HCT116 (cell line): Measurements from ENCODE around the gene AKT1. TPM values are rescaled to one million over a fixed set of nuclear protein-coding genes. Genes with fewer than 3 reads are reported as not detected.

ENCODE experiments used
- ATAC-seq: fragments of 200-7000 bp; cut with Tn5 transposase; 2 replicates; pipeline ENCODE4 v1.9.1; 2020; ENCODE audit warnings: mild to moderate bottlenecking, moderate library complexity
- BruUV-seq: library from RNA; stranded (reverse); fragments of 400-500 nt; replicated peaks from 2 replicates; lab custom pipeline; 2021; lab: Mats Ljungman, UMichigan
- CTCF ChIA-PET: fragments of 300-600 bp; sonication (Branson Sonifier 250); formaldehyde crosslinking; loops from one replicate; lab custom pipeline; 2021; ENCODE audit warnings: antibody characterized with exemption; lab: Charles Lee
- POLR2A ChIA-PET: fragments of 300-600, 350-600 bp; sonication (Branson Sonifier 250); formaldehyde crosslinking; loops from one replicate; lab custom pipeline; 2021; ENCODE audit warnings: antibody characterized with exemption; lab: Charles Lee
- RAD21 ChIA-PET, 2 experiments: fragments of 300-600 bp; sonication (Branson Sonifier 250); formaldehyde crosslinking; loops; one replicate each; lab custom pipeline; 2023; ENCODE audit warnings: low total read pairs in 2 of 2; ENCODE audit not compliant: uncharacterized antibody in 2 of 2, unreplicated experiment in 2 of 2, low non-redundant PET in 1 of 2; lab: Charles Lee
- DNase-seq: peaks from one replicate; pipeline ENCODE4 v3.0.0-alpha.2; 2010; ENCODE audit warnings: low read depth, low spot score
- H2AFZ ChIP-seq: fragments of 200-600 bp; shearing (Covaris generic), sonication (generic); 2 replicates; pipeline ENCODE4 v1.6.1; 2017; ENCODE audit warnings: low read depth, mixed run types, mixed read lengths, antibody characterized with exemption, low read length; ENCODE audit not compliant: poor library complexity, severe bottlenecking
- H3K27ac ChIP-seq: 2 replicates; pipeline ENCODE4 v1.5.1; 2012; ENCODE audit warnings: low read depth, low read length
- H3K27me3 ChIP-seq: fragments of 200-600 bp; sonication (generic); 2 replicates; pipeline ENCODE4 v1.6.1; 2016; ENCODE audit warnings: mixed run types, low read length, mixed read lengths; ENCODE audit not compliant: insufficient read depth
- H3K36me3 ChIP-seq, 2 experiments: fragments of 200-500 bp in 1 of 2; fragments of 200-600 bp in 1 of 2; sonication (Bioruptor generic) in 1 of 2; sonication (generic) in 1 of 2; 2 replicates each; pipeline versions ENCODE4 v1.5.1 to v1.6.1; 2014 to 2016; ENCODE audit warnings: low read length in 2 of 2, inconsistent platforms in 1 of 2, mixed read lengths in 1 of 2, mixed run types in 1 of 2; ENCODE audit not compliant: insufficient read depth in 2 of 2, control insufficient read depth in 1 of 2
- H3K4me1 ChIP-seq, 2 experiments: fragments of 200-600 bp in 1 of 2; sonication (generic) in 1 of 2; 2 replicates each; pipeline versions ENCODE4 v1.5.1 to v1.6.1; 2012 to 2017; ENCODE audit warnings: low read length in 2 of 2, inconsistent platforms in 1 of 2, mild to moderate bottlenecking in 1 of 2, mixed read lengths in 1 of 2, mixed run types in 1 of 2, moderate library complexity in 1 of 2; ENCODE audit not compliant: insufficient read depth in 2 of 2, control insufficient read depth in 1 of 2
- H3K4me2 ChIP-seq: fragments of 200-600 bp; sonication (generic); 2 replicates; pipeline ENCODE4 v1.6.1; 2017; ENCODE audit warnings: mixed run types, low read length, mixed read lengths
- H3K4me3 ChIP-seq, 2 experiments: fragments of 200-600 bp in 1 of 2; sonication (generic) in 1 of 2; replicated peaks in 1 of 2; 2 replicates each; pipeline ENCODE4 v1.5.1; 2011 to 2016; ENCODE audit warnings: low read length in 2 of 2, control low read depth in 1 of 2, low read depth in 1 of 2, mild to moderate bottlenecking in 1 of 2, mixed read lengths in 1 of 2, mixed run types in 1 of 2
- H3K79me2 ChIP-seq: fragments of 200-600 bp; sonication (generic); 2 replicates; pipeline ENCODE4 v1.6.1; 2017; ENCODE audit warnings: mild to moderate bottlenecking, mixed run types, low read length, moderate library complexity, mixed read lengths; ENCODE audit not compliant: insufficient read depth
- H3K9ac ChIP-seq: fragments of 200-600 bp; sonication (generic); 2 replicates; pipeline ENCODE4 v1.6.1; 2016; ENCODE audit warnings: low read length, mixed read lengths
- H3K9me2 ChIP-seq: fragments of 200-600 bp; sonication (generic), shearing (Covaris generic); 2 replicates; pipeline ENCODE4 v1.6.1; 2017; ENCODE audit warnings: mixed run types, mild to moderate bottlenecking, moderate library complexity; ENCODE audit not compliant: insufficient read depth
- H3K9me3 ChIP-seq, 2 experiments: fragments of 200-500 bp in 1 of 2; fragments of 200-600 bp in 1 of 2; sonication (Bioruptor generic) in 1 of 2; sonication (generic) in 1 of 2; 2 replicates each; pipeline ENCODE4 v1.6.1; 2014 to 2017; ENCODE audit warnings: low read length in 2 of 2, mixed read lengths in 2 of 2, inconsistent platforms in 1 of 2, low read depth in 1 of 2, mild to moderate bottlenecking in 1 of 2, mixed run types in 1 of 2, moderate library complexity in 1 of 2; ENCODE audit not compliant: control insufficient read depth in 1 of 2, insufficient read depth in 1 of 2
- H4K20me1 ChIP-seq: fragments of 200-600 bp; sonication (generic), shearing (Covaris generic); 2 replicates; pipeline ENCODE4 v1.6.1; 2017; ENCODE audit warnings: mixed run types, mild to moderate bottlenecking, moderate library complexity; ENCODE audit not compliant: insufficient read depth
- CBX3 ChIP-seq: IDR thresholded peaks from 2 replicates; pipeline ENCODE4 v1.6.1; 2012; ENCODE audit warnings: low read depth
- CTCF ChIP-seq, 3 experiments: fragments of 200-600 bp in 1 of 3; sonication (generic) in 1 of 3; IDR thresholded peaks in 2 of 3; conservative IDR thresholded peaks in 1 of 3; 2 replicates each; pipeline ENCODE4 v1.5.1; 2012 to 2017; ENCODE audit warnings: low read depth in 2 of 3, low read length in 2 of 3, antibody characterized with exemption in 1 of 3, borderline replicate concordance in 1 of 3, control low read depth in 1 of 3, mild to moderate bottlenecking in 1 of 3, mixed read lengths in 1 of 3, mixed run types in 1 of 3, moderate library complexity in 1 of 3; ENCODE audit not compliant: insufficient read depth in 1 of 3
- EGR1 ChIP-seq: IDR thresholded peaks from 2 replicates; pipeline ENCODE4 v1.6.1; 2012; ENCODE audit warnings: low read depth
- ELF1 ChIP-seq: IDR thresholded peaks from 2 replicates; pipeline ENCODE4 v1.6.1; 2012; ENCODE audit warnings: low read depth, borderline replicate concordance
- EZH2 ChIP-seq: fragments of 200-600 bp; sonication (generic); IDR thresholded peaks from 2 replicates; pipeline ENCODE4 v1.6.1; 2017; ENCODE audit warnings: antibody characterized with exemption, mixed run types
- EZH2phosphoT487 ChIP-seq: fragments of 200-600 bp; IDR thresholded peaks from 2 replicates; pipeline ENCODE4 v1.6.1; 2018; ENCODE audit warnings: antibody characterized with exemption, borderline replicate concordance
- FOSL1 ChIP-seq: IDR thresholded peaks from 2 replicates; pipeline ENCODE4 v1.6.1; 2012; ENCODE audit warnings: low read depth
- JUND ChIP-seq: IDR thresholded peaks from 2 replicates; pipeline ENCODE4 v1.6.1; 2012
- POLR2A ChIP-seq: IDR thresholded peaks from 2 replicates; pipeline ENCODE4 v1.7.0; 2011; ENCODE audit warnings: borderline replicate concordance; ENCODE audit not compliant: insufficient read depth, insufficient read length; ENCODE audit errors: extremely low read depth
- POLR2AphosphoS5 ChIP-seq: IDR thresholded peaks from 2 replicates; pipeline ENCODE4 v1.6.1; 2011; ENCODE audit warnings: mild to moderate bottlenecking, low read depth, low read length, moderate library complexity
- REST ChIP-seq: IDR thresholded peaks from 2 replicates; pipeline ENCODE4 v1.6.1; 2012; ENCODE audit warnings: low read depth
- SIN3A ChIP-seq: IDR thresholded peaks from 2 replicates; pipeline ENCODE4 v1.6.1; 2012; ENCODE audit warnings: low read depth
- SP1 ChIP-seq: IDR thresholded peaks from 2 replicates; pipeline ENCODE4 v1.6.1; 2012; ENCODE audit warnings: low read depth
- SRF ChIP-seq: IDR thresholded peaks from 2 replicates; pipeline ENCODE4 v1.6.1; 2012; ENCODE audit warnings: low read depth
- TCF7L2 ChIP-seq: IDR thresholded peaks from 2 replicates; pipeline ENCODE4 v1.7.0; 2011; ENCODE audit warnings: borderline replicate concordance, inconsistent platforms; ENCODE audit not compliant: insufficient read depth, insufficient read length; ENCODE audit errors: extremely low read depth
- ZNF274 ChIP-seq: fragments of 200-500 bp; sonication (Bioruptor generic); IDR thresholded peaks from 2 replicates; pipeline ENCODE4 v1.6.1; 2014; ENCODE audit warnings: mild to moderate bottlenecking, low read depth, low read length, inconsistent platforms
- intact Hi-C: fragments of 100-400 bp; cut with micrococcal nuclease; formaldehyde crosslinking; loops from 2 replicates; pipeline ENCODE4 v1.10.0; 2022
- total RNA-seq: library from RNA; stranded (reverse); gene quantifications from one replicate; pipeline ENCODE4 v1.2.1, GENCODE V29; 2021; ENCODE audit not compliant: unreplicated experiment
- TF ChIP-seq, protein P1 (sequence below): IDR thresholded peaks from 2 replicates; pipeline ENCODE4 v1.6.1; 2011; ENCODE audit warnings: mild to moderate bottlenecking, low read length, moderate library complexity; ENCODE audit not compliant: insufficient replicate concordance; ENCODE audit errors: extremely low read depth
- TF ChIP-seq, protein P2 (sequence below): IDR thresholded peaks from 2 replicates; pipeline ENCODE4 v1.6.1; 2012

AKT1 gene
- total RNA-seq, 1 experiment from 2014 or later = 152 TPM

DNA sequence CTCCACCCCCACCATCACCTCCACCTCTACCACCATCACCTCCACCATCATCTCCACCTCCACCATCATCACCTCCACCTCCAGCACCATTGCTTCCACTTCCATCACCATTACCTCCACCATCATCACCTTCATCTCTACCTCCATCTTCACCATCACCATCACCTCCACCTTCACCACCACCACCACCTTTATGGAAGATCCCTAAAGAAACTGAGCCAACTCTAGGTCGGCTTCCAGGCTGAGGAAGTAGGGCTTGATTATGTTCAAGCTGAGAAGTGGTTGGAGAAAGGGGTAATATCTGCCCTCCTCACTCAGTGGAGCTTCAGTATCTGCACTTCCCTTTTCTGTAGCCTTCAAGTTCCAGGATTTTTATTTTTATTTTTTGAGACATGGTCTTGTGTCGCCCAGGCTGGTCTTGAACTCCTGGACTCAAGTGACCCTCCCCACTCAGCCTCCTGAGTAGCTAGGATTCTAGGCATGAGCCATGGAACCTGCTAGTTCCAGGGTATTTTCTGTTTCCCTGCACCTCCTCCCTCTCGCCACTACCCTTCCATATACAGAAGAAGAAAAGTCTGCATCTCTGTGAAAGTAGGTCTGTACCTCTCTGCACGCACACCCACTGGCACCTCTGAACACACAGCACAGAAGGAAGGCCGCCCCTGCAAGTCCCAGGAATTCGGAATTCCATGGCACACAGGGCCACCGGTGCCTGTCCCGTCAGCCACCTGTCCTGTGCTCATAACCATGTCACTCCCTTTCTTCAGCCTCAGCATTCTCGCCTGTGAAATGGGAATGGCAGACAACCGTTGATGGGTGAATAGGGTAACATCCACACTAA, 11.3 kb upstream of the AKT1 start:
- no peak for DNase-seq
- Histone ChIP-seq H3K9me2 (no peaks in the 10 kb centered on the region), H3K36me3 (no peaks in the 10 kb centered on the region), H3K4me1 (peaks cover 20 to 27% of the 10 kb centered on the region in 2 experiments), H3K27ac (no peak overlapping the region), H3K9ac (no peak overlapping the region), H3K79me2 (no peaks in the 10 kb centered on the region), H2AFZ (no peak overlapping the region), H3K9me3 (no peaks in the 10 kb centered on the region), H3K27me3 (no peaks in the 10 kb centered on the region), H3K4me3 (no peak overlapping the region), H3K4me2 (no peak overlapping the region), H4K20me1 (no peaks in the 10 kb centered on the region)
- POLR2A ChIA-PET = no interaction called here
- RAD21 ChIA-PET = no interaction called here
- TF ChIP-seq, protein P1, sequence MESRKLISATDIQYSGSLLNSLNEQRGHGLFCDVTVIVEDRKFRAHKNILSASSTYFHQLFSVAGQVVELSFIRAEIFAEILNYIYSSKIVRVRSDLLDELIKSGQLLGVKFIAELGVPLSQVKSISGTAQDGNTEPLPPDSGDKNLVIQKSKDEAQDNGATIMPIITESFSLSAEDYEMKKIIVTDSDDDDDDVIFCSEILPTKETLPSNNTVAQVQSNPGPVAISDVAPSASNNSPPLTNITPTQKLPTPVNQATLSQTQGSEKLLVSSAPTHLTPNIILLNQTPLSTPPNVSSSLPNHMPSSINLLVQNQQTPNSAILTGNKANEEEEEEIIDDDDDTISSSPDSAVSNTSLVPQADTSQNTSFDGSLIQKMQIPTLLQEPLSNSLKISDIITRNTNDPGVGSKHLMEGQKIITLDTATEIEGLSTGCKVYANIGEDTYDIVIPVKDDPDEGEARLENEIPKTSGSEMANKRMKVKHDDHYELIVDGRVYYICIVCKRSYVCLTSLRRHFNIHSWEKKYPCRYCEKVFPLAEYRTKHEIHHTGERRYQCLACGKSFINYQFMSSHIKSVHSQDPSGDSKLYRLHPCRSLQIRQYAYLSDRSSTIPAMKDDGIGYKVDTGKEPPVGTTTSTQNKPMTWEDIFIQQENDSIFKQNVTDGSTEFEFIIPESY = no peak
- no peak for TF ChIP-seq CBX3
- no peak for TF ChIP-seq ELF1
- no peak for TF ChIP-seq POLR2A
- TF ChIP-seq FOSL1 = no peak
- TF ChIP-seq JUND = no peak
- no peak for TF ChIP-seq POLR2AphosphoS5
- TF ChIP-seq SP1 = no peak
- TF ChIP-seq EGR1 = no peak
- no peak for TF ChIP-seq SRF
- TF ChIP-seq TCF7L2 = no peak
- TF ChIP-seq REST = no peak
- TF ChIP-seq, protein P2, sequence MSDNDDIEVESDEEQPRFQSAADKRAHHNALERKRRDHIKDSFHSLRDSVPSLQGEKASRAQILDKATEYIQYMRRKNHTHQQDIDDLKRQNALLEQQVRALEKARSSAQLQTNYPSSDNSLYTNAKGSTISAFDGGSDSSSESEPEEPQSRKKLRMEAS = no peak
- no peak for TF ChIP-seq SIN3A
- TF ChIP-seq ZNF274 = no peak
- no peak for TF ChIP-seq CTCF (IDR thresholded peaks at IDR 0.05 in 2 of 3, conservative IDR thresholded peaks at IDR 0.05 in 1 of 3; ENCODE audit: borderline replicate concordance in 1 of 3, insufficient read depth in 1 of 3, low read depth in 2 of 3, low read length in 2 of 3)
- TF ChIP-seq EZH2 = no peak
- no peak for TF ChIP-seq EZH2phosphoT487
- BruUV-seq = no TSS peak
- CTCF ChIA-PET = no interaction called here
- no peak for ATAC-seq
- intact Hi-C loops = no loop called here
